Stimulated activated CD8-positive, alpha-beta memory T cell treated with anti-CD3 and anti-CD28 coated beads, Interleukin-7, amount 100 ng/mL, for 24 hours (primary cell): Measurements from ENCODE around the gene LHX2.

Source experiments
- DNase-seq: peaks from one replicate; pipeline ENCODE4 v3.0.0-alpha.2; 2020; ENCODE audit warnings: low read depth

The LHX2 gene

GRCh38 chr9:123999661-124000060 is 11.9 kb upstream of the LHX2 start:
- no peak for DNase-seq

- no peak for DNase-seq
These were observed 11.3 kb upstream of the LHX2 start for GRCh38 chr9:124000161-124000783.

- no peak for DNase-seq
These were observed 10.6 kb upstream of the LHX2 start for GRCh38 chr9:124000784-124001457.

- no peak for DNase-seq
These were observed 10.1 kb upstream of the LHX2 start for GRCh38 chr9:124001458-124001799.

- no peak for DNase-seq
These were observed 9.6 kb upstream of the LHX2 start for GRCh38 chr9:124001866-124002525.

GRCh38 chr9:124003636-124004349 is 7.8 kb upstream of the LHX2 start:
- no peak for DNase-seq

- DNase-seq: no peak
These were observed 7.0 kb upstream of the LHX2 start for GRCh38 chr9:124004593-124004992.

GRCh38 chr9:124005029-124005771 is 6.4 kb upstream of the LHX2 start:
- DNase-seq: no peak

GRCh38 chr9:124006448-124007361 is 4.9 kb upstream of the LHX2 start:
- DNase-seq: no peak

GRCh38 chr9:124007565-124008302 is 3.8 kb upstream of the LHX2 start:
- DNase-seq: no peak

GRCh38 chr9:124008303-124008693 is 3.3 kb upstream of the LHX2 start:
- DNase-seq: no peak

- DNase-seq: no peak
These were observed 2.7 kb upstream of the LHX2 start for GRCh38 chr9:124008694-124009530.

GRCh38 chr9:124009531-124010217 is 1.9 kb upstream of the LHX2 start:
- no peak for DNase-seq

GRCh38 chr9:124010303-124010664 is 1.3 kb upstream of the LHX2 start:
- DNase-seq: no peak

- no peak for DNase-seq
These were observed 775 bp upstream of the LHX2 start for GRCh38 chr9:124010665-124011321.

GRCh38 chr9:124012368-124013301 is 1.1 kb downstream of the LHX2 start:
- no peak for DNase-seq
